GM23338 (cell line): ENCODE data around the gene RBM22.

Experiments
- CTCF ChIP-seq, 2 experiments: fragments of 200-600 bp in 1 of 2; sonication (generic) in 1 of 2; conservative IDR thresholded peaks; 2 replicates each; pipeline versions ENCODE4 v1.5.1 to v1.6.1; 2016 to 2017; ENCODE audit warnings: antibody characterized with exemption in 2 of 2, low read depth in 2 of 2, mild to moderate bottlenecking in 2 of 2, moderate library complexity in 1 of 2
- EZH2 ChIP-seq: fragments of 200-600 bp; sonication (generic); IDR thresholded peaks from one replicate; pipeline ENCODE4 v1.8.0; 2017; ENCODE audit warnings: antibody characterized with exemption, mild to moderate bottlenecking, low read depth; ENCODE audit not compliant: unreplicated experiment
- EZH2phosphoT487 ChIP-seq: fragments of 200-600 bp; sonication (generic); IDR thresholded peaks from one replicate; pipeline ENCODE4 v1.8.1; 2018; ENCODE audit warnings: antibody characterized with exemption; ENCODE audit not compliant: unreplicated experiment
- REST ChIP-seq: IDR thresholded peaks from one replicate; pipeline ENCODE4 v1.6.1; 2018; ENCODE audit warnings: antibody characterized with exemption; ENCODE audit not compliant: unreplicated experiment

GRCh38 chr5:150670948-150671310, 29.9 kb downstream of the RBM22 start:
- TF ChIP-seq REST (no peak), CTCF (conservative IDR thresholded peaks at IDR 0.05; ENCODE audit: low read depth in 2 of 2) (no peak), EZH2 (no peak), EZH2phosphoT487 (no peak)
